Gastrocnemius medialis (tissue), 4 donors: ENCODE results near the gene DNAH3.

Experiments
- CTCF ChIP-seq, 5 experiments: fragments of 450-650 bp in 3 of 5; fragments of 200-600 bp in 2 of 5; sonication (generic) in 2 of 5; IDR thresholded peaks in 4 of 5; conservative IDR thresholded peaks in 1 of 5; 1 replicate in 4 of 5; 2 replicates in 1 of 5; pipeline ENCODE4 v1.5.1; 2016 to 2019; ENCODE audit warnings: antibody characterized with exemption in 5 of 5, mild to moderate bottlenecking in 3 of 5, moderate library complexity in 3 of 5
- POLR2A ChIP-seq, 2 donors: fragments of 450-650 bp; IDR thresholded peaks; one replicate each; pipeline ENCODE4 v1.6.1; 2017; ENCODE audit warnings: antibody characterized with exemption in 2 of 2, mild to moderate bottlenecking in 2 of 2, moderate library complexity in 2 of 2

DNA sequence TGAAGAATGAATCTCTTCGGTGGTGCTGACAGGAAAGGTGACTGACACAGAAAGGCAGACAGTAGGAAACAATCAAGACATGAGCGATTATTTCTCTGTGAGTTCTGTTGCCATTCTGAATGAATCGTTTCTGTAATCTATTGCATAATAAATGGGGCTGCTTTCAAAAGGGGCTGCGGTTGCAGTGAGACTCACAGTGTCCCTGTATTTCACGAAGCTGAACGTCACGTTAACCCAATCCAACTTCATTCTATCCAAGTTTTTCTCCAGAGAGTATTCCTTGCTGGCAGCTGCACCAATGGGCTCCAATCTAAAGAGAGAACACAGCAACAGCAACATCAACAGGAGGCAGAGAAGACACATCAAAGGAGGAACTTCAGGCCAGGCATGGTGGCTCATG, 75.4 kb downstream of the DNAH3 start:
- no peak for TF ChIP-seq POLR2A (IDR thresholded peaks at IDR 0.05)
- no peak for TF ChIP-seq CTCF (IDR thresholded peaks at IDR 0.05 in 4 of 5, conservative IDR thresholded peaks at IDR 0.05 in 1 of 5)
